ENCODE data around the gene IRF1. TPM values are rescaled to one million over a fixed set of nuclear protein-coding genes. Genes with fewer than 3 reads are reported as not detected.

The IRF1 gene
- total and polyA plus RNA-seq, 4 donors: 9.5 to 42.6 (median 24.7) TPM

DNA sequence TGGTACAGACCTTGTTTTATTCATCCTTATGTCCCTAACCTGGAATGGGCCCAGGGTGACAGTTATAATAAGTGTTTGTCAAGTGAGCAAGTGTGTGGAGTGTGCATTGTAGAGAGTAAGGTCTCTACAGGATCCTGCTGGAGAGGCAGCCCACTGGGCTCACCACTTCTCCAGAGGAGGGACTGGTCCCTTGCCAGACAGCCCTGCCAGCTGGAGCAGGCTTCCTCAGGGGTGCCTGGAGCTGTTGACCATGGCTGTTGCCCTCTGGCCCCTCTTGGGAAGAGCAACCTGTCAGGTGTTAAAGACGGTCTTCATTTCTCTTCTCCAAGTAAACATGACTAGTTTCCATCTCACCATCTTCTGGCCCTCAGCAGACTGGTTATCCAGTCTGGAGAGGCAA lies 20.0 kb downstream of the IRF1 start:
- Histone ChIP-seq H3K4me1 (ENCODE audit: control insufficient read depth in 4 of 4, insufficient read depth in 4 of 4, low read length in 3 of 4) (peaks cover 16 to 61% (median 50%) of the 10 kb centered on the region in 4 donors), H3K27me3 (ENCODE audit: control insufficient read depth in 4 of 4, insufficient read depth in 4 of 4, low read length in 3 of 4) (no peaks in the 10 kb centered on the region), H3K27ac (ENCODE audit: low read depth in 1 of 2, low read length in 2 of 2) (no peak overlapping the region), H3K36me3 (ENCODE audit: control insufficient read depth in 4 of 4, insufficient read depth in 3 of 4, low read depth in 1 of 4, low read length in 3 of 4) (peaks cover 0 to 3% (median 0%) of the 10 kb centered on the region in 4 donors), H3K9me3 (ENCODE audit: control insufficient read depth in 4 of 4, low read length in 3 of 4) (no peaks in the 10 kb centered on the region), H3K4me3 (ENCODE audit: low read depth in 1 of 3, low read length in 3 of 3) (no peak overlapping the region), H3K9ac (ENCODE audit: low read depth in 1 of 2, low read length in 2 of 2) (no peak overlapping the region)
- TF ChIP-seq HNF4G (IDR thresholded peaks at IDR 0.05) (no peak), EGR1 (IDR thresholded peaks at IDR 0.05; ENCODE audit: low read depth in 2 of 2) (no peak), JUND (IDR thresholded peaks at IDR 0.05) (no peak), HNF4A (conservative IDR thresholded peaks at IDR 0.05) (no peak), GABPA (IDR thresholded peaks at IDR 0.05 in 1 of 2, conservative IDR thresholded peaks at IDR 0.05 in 1 of 2) (no peak), TAF1 (conservative IDR thresholded peaks at IDR 0.05) (no peak), YY1 (IDR thresholded peaks at IDR 0.05) (no peak), RAD21 (IDR thresholded peaks at IDR 0.05) (no peak)
- TF ChIP-seq, protein P1, sequence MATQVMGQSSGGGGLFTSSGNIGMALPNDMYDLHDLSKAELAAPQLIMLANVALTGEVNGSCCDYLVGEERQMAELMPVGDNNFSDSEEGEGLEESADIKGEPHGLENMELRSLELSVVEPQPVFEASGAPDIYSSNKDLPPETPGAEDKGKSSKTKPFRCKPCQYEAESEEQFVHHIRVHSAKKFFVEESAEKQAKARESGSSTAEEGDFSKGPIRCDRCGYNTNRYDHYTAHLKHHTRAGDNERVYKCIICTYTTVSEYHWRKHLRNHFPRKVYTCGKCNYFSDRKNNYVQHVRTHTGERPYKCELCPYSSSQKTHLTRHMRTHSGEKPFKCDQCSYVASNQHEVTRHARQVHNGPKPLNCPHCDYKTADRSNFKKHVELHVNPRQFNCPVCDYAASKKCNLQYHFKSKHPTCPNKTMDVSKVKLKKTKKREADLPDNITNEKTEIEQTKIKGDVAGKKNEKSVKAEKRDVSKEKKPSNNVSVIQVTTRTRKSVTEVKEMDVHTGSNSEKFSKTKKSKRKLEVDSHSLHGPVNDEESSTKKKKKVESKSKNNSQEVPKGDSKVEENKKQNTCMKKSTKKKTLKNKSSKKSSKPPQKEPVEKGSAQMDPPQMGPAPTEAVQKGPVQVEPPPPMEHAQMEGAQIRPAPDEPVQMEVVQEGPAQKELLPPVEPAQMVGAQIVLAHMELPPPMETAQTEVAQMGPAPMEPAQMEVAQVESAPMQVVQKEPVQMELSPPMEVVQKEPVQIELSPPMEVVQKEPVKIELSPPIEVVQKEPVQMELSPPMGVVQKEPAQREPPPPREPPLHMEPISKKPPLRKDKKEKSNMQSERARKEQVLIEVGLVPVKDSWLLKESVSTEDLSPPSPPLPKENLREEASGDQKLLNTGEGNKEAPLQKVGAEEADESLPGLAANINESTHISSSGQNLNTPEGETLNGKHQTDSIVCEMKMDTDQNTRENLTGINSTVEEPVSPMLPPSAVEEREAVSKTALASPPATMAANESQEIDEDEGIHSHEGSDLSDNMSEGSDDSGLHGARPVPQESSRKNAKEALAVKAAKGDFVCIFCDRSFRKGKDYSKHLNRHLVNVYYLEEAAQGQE (IDR thresholded peaks at IDR 0.05): no peak
- TF ChIP-seq, protein P2, sequence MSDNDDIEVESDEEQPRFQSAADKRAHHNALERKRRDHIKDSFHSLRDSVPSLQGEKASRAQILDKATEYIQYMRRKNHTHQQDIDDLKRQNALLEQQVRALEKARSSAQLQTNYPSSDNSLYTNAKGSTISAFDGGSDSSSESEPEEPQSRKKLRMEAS (IDR thresholded peaks at IDR 0.05): no peak
- TF ChIP-seq, protein P3, sequence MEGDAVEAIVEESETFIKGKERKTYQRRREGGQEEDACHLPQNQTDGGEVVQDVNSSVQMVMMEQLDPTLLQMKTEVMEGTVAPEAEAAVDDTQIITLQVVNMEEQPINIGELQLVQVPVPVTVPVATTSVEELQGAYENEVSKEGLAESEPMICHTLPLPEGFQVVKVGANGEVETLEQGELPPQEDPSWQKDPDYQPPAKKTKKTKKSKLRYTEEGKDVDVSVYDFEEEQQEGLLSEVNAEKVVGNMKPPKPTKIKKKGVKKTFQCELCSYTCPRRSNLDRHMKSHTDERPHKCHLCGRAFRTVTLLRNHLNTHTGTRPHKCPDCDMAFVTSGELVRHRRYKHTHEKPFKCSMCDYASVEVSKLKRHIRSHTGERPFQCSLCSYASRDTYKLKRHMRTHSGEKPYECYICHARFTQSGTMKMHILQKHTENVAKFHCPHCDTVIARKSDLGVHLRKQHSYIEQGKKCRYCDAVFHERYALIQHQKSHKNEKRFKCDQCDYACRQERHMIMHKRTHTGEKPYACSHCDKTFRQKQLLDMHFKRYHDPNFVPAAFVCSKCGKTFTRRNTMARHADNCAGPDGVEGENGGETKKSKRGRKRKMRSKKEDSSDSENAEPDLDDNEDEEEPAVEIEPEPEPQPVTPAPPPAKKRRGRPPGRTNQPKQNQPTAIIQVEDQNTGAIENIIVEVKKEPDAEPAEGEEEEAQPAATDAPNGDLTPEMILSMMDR (IDR thresholded peaks at IDR 0.05; ENCODE audit: low read depth, low read length, missing input control): no peak
- no peak for DNase-seq (ENCODE audit: low spot score)
- WGBS: 86% methylated on average over 1 of the region's 1 CpG

DNA sequence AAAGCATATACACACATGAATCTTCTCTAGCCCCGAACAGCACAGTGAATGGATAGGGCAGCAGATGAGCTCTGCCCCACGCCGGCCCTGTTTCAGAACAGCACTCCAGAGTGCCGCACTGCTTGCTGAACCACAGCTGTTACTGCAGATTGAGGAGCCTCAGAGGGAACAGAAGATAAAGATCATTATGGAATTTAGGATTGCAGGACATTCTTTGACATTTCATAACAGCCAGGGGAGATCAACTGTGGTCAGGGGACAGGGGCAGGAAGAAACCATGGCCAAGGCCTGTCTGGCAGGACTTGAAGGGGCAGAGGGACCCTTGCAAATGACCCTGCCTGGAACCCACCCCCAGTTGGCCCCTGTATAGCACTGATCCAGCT lies 20.6 kb downstream of the IRF1 start:
- DNase-seq (ENCODE audit: low spot score): no peak

More for the DNA sequence above, 20.6 kb downstream of the IRF1 start:
- Histone ChIP-seq H3K36me3 (ENCODE audit: control insufficient read depth in 4 of 4, insufficient read depth in 3 of 4, low read depth in 1 of 4, low read length in 3 of 4) (peaks cover 0 to 3% (median 0%) of the 10 kb centered on the region in 4 donors), H3K27ac (ENCODE audit: low read depth in 1 of 2, low read length in 2 of 2) (no peak overlapping the region), H3K27me3 (ENCODE audit: control insufficient read depth in 4 of 4, insufficient read depth in 4 of 4, low read length in 3 of 4) (no peaks in the 10 kb centered on the region), H3K4me3 (ENCODE audit: low read depth in 1 of 3, low read length in 3 of 3) (no peak overlapping the region), H3K9ac (ENCODE audit: low read depth in 1 of 2, low read length in 2 of 2) (no peak overlapping the region), H3K4me1 (ENCODE audit: control insufficient read depth in 4 of 4, insufficient read depth in 4 of 4, low read length in 3 of 4) (peaks cover 13 to 59% (median 50%) of the 10 kb centered on the region in 4 donors), H3K9me3 (ENCODE audit: control insufficient read depth in 4 of 4, low read length in 3 of 4) (no peaks in the 10 kb centered on the region)
- TF ChIP-seq FOXA2 (IDR thresholded peaks at IDR 0.05): no peak
- no peak for TF ChIP-seq FOXA1 (IDR thresholded peaks at IDR 0.05)
- TF ChIP-seq RXRA (IDR thresholded peaks at IDR 0.05): peak in 1 of 2 donors; percentile 1
- no peak for TF ChIP-seq EGR1 (IDR thresholded peaks at IDR 0.05; ENCODE audit: low read depth in 2 of 2)
- TF ChIP-seq JUND (IDR thresholded peaks at IDR 0.05): no peak
- TF ChIP-seq GABPA (IDR thresholded peaks at IDR 0.05 in 1 of 2, conservative IDR thresholded peaks at IDR 0.05 in 1 of 2): no peak
- 77% methylated on average over 4 of the region's 4 CpGs for WGBS

All from liver (tissue), 9 donors.